Psoas muscle (tissue), 8 donors: Measurements from ENCODE around the gene SSBP3. TPM values are rescaled to one million over a fixed set of nuclear protein-coding genes. Genes with fewer than 3 reads are reported as not detected.
A peak's percentile ranks its signal among the peaks of the same experiment; 100 is the strongest.
"Not testable (repeated sequence)": the region's sequence is repeated elsewhere in the genome, so short reads cannot be mapped to it uniquely, and the experiment has no call there.

ENCODE experiments used
- ATAC-seq, 4 donors: fragments of 200-7000 bp; cut with Tn5 transposase; one replicate each; pipeline ENCODE4 v1.9.1; 2020; ENCODE audit warnings: moderate library complexity in 3 of 4, mild to moderate bottlenecking in 2 of 4
- DNase-seq, 2 donors: peaks; one replicate each; pipeline ENCODE4 v3.0.0-alpha.2; 2020
- H3K27ac ChIP-seq: fragments of 200-600 bp; one replicate; pipeline ENCODE4 v1.8.0; 2022
- H3K27me3 ChIP-seq, 3 donors: fragments of 200-600 bp in 1 of 3; one replicate each; pipeline versions ENCODE4 v1.6.1 to v1.8.0; 2013 to 2022; ENCODE audit warnings: low read length in 2 of 3, mild to moderate bottlenecking in 2 of 3, moderate library complexity in 1 of 3; ENCODE audit not compliant: insufficient read depth in 3 of 3
- H3K36me3 ChIP-seq, 2 donors: fragments of 200-600 bp in 1 of 2; one replicate each; pipeline versions ENCODE4 v1.6.1 to v1.8.0; 2013 to 2022; ENCODE audit warnings: low read depth in 1 of 2, mild to moderate bottlenecking in 1 of 2, moderate library complexity in 1 of 2; ENCODE audit not compliant: insufficient read depth in 1 of 2
- H3K4me1 ChIP-seq: fragments of 200-600 bp; one replicate; pipeline ENCODE4 v1.8.0; 2022
- H3K4me3 ChIP-seq: fragments of 200-600 bp; one replicate; pipeline ENCODE4 v1.8.0; 2022; ENCODE audit warnings: mild to moderate bottlenecking
- H3K9me3 ChIP-seq: fragments of 200-600 bp; one replicate; pipeline ENCODE4 v1.8.0; 2022
- CTCF ChIP-seq: fragments of 200-600 bp; IDR thresholded peaks from one replicate; pipeline ENCODE4 v1.8.0; 2022; ENCODE audit warnings: antibody characterized with exemption
- WGBS, 3 donors: extraction: QIAGEN DNeasy Blood & Tissue Kit; methylation state at CpG; one replicate each; pipeline versions ENCODE4 v1.1.6 to v1.1.7; 2013; 5-methylcytosine and 5-hydroxymethylcytosine counted together
- intact Hi-C, 2 donors: fragments of 100-400 bp; cut with DNase I; formaldehyde crosslinking; loops; one replicate each; pipeline versions ENCODE4 v1.11.0 to v1.14.2; 2022
- long read RNA-seq, 2 donors: library from polyadenylated mRNA; unstranded; transcript quantifications; one replicate each; pipeline ENCODE4 v2.0.0, GENCODE V29; 2021
- polyA plus RNA-seq, 3 donors: library from polyadenylated mRNA; stranded (reverse); fragments of 200-250 nt; gene quantifications; one replicate each; pipeline ENCODE4 v1.2.3, GENCODE V29; 2013
- total RNA-seq, 4 donors: library from RNA; stranded (reverse); fragmentation: NEBNext Ultra II Directional in 2 of 4; extraction: Animal tissue kit (Norgen Biotek cat#: 25700) in 2 of 4; gene quantifications; one replicate each; pipeline versions ENCODE4 v1.2.1 to v1.2.4, GENCODE V29; 2021 to 2023
- donor health status: healthy with polysubstance abuse.
- donor health status: DM: no; HTN: no; CAD: no; lungs with moderate emphysema.
- donor health status: Bipolar disorder and iron deficiency.
- donor health status: healthy.
- donor health status: DM: yes; HTN: yes; CAD: no.
- donor health status: DM: no; HTN: no; CAD: no.
- donor health status: DM: no; HTN: no; CAD: no.
- donor health status: DM: yes; HTN: yes; CAD: no.

The SSBP3 gene
- total RNA-seq (10 to 100 TPM; 13.8 to 24.2 (median 22.0) TPM), polyA plus RNA-seq (10 to 100 TPM in 2 of 3 donors, 1 to 10 TPM in 1; 7.9 to 22.6 (median 12.5) TPM)
- long read RNA-seq, donor 1, partial matches to known transcripts = 0 of 1 reads
- long read RNA-seq, donor 1, other reads (novel, unspliced or antisense) = 0 of 1 reads
- long read RNA-seq, donor 2, partial matches to known transcripts = 2 of 3 reads
- long read RNA-seq, donor 2, other reads (novel, unspliced or antisense) = 1 of 3 reads

DNA sequence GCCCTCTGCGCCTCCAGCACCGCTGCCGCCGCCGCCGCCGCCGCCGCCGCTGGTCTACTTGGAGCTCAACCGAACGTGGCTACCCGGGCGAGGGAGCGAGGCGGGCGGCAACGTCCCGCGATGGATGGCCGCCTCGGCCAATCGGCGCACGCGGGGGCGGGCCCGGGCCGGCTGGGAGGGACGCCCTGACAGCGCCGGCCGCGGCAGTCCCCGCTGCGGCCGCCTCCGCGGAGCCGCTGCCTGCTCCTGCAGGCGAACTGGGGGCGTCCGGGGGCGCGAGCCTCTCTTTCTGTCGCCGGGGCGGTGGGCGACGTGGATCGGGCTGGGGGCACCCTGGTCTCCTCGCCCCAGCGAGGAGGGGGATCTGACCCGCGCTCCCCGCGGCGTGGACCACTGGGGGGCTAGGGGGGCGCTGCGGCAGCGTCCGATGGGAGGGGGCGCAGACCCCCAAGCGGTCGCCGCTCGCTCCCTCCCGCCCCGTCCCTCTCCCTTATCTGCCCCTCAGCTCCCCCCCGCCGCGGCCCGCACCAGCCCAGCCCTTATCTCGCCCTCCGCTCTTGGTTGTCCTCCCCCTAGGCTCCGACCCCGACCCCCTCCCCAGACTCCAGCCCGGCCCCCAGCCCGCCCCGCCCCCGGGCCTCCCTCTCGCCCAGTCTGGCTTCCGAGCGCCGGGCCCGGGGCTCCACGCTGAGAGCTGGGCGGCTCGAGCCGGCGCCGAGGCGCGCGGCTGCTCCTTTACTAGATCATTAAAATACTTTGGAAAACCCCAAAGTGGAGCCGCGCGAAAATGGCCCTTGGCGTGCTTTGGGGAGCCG, at the start of gene SSBP3:
Gene SSBP3, minus strand, starts transcription at position 56 of the 815 bp plus-strand sequence.
- DNase-seq = peak; percentile 93 to 96
- WGBS, 3 donors = 0 to 1% (median 0%) methylated on average over 43 to 100 of the region's 100 CpGs
- intact Hi-C loops = loop anchor here (5.0 kb wide), 1 partner anchor 284 kb away; no protein-coding TSS in a partner anchor

GRCh38 chr1:54453509-54453908, 47.3 kb upstream of the SSBP3 start:
- no peak for ATAC-seq
- intact Hi-C loops = no loop called here

More for the DNA sequence above, at the start of gene SSBP3:
- no peaks in the 10 kb centered on the region for H3K27me3 ChIP-seq
- H3K9me3 ChIP-seq = no peaks in the 10 kb centered on the region
- H3K4me1 ChIP-seq = peaks cover 54% of the 10 kb centered on the region
- ATAC-seq = peak; percentile 84 to 88 (median 86)
- TF ChIP-seq CTCF = no peak
- peak within 1 kb of the TSS; percentile 89 for H3K27ac ChIP-seq
- peak within 1 kb of the TSS; percentile 91 for H3K4me3 ChIP-seq
- H3K36me3 ChIP-seq = no peaks in the 10 kb centered on the region

GRCh38 chr1:54453022-54453421, 46.8 kb upstream of the SSBP3 start:
- no peaks in the 10 kb centered on the region for H3K9me3 ChIP-seq
- intact Hi-C loops = no loop called here
- no peak overlapping the region for H3K4me3 ChIP-seq
- no peaks in the 10 kb centered on the region for H3K27me3 ChIP-seq
- ATAC-seq (no peak), DNase-seq (peak in 1 of 2 donors; percentile 2)
- TF ChIP-seq CTCF = no peak
- H3K27ac ChIP-seq = no peak overlapping the region
- no peaks in the 10 kb centered on the region for H3K4me1 ChIP-seq
- 70 to 71% (median 71%) methylated on average over 3 of the region's 3 CpGs for WGBS, 3 donors
- H3K36me3 ChIP-seq = no peaks in the 10 kb centered on the region

More at GRCh38 chr1:54453509-54453908, 47.3 kb upstream of the SSBP3 start:
- 75 to 85% (median 82%) methylated on average over 2 of the region's 2 CpGs for WGBS, 3 donors
- TF ChIP-seq CTCF = no peak
- H3K36me3 ChIP-seq = no peaks in the 10 kb centered on the region
- no peak for DNase-seq
- H3K27ac ChIP-seq = no peak overlapping the region
- H3K9me3 ChIP-seq = no peaks in the 10 kb centered on the region
- no peak overlapping the region for H3K4me3 ChIP-seq
- no peaks in the 10 kb centered on the region for H3K4me1 ChIP-seq
- no peaks in the 10 kb centered on the region for H3K27me3 ChIP-seq

DNA sequence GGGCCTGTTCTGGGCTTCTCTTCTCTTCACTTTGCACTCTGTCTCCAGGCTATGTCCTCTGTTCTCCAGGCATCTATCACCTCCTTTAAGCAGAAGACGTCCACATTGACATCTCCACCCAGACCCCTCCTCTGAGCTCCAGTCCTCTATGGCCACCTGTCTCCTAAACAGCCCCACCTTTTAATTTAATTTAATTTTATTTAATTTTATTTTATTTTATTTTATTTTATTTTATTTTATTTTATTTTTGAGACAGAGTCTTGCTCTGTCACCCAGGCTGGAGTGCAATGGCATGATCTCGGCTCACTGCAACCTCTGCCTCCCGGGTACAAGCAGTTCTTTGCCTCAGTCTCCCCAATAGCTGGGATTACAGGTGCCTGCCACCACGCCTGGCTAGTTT, 43.2 kb upstream of the SSBP3 start:
- DNase-seq = peak in 1 of 2 donors; percentile 10
- ATAC-seq, H3K27me3 ChIP-seq, H3K4me1 ChIP-seq, H3K36me3 ChIP-seq, H3K27ac ChIP-seq, H3K4me3 ChIP-seq, intact Hi-C loops, H3K9me3 ChIP-seq: not testable (repeated sequence)
- WGBS, 3 donors = 83 to 95% (median 95%) methylated on average over 4 of the region's 4 CpGs

- WGBS, 3 donors = 77 to 96% (median 80%) methylated on average over 8 of the region's 8 CpGs
- H3K27ac ChIP-seq, H3K4me3 ChIP-seq, H3K4me1 ChIP-seq, H3K27me3 ChIP-seq, DNase-seq, H3K9me3 ChIP-seq, ATAC-seq, intact Hi-C loops, H3K36me3 ChIP-seq: not testable (repeated sequence)
These were observed 42.6 kb upstream of the SSBP3 start for GRCh38 chr1:54448801-54449200.

DNA sequence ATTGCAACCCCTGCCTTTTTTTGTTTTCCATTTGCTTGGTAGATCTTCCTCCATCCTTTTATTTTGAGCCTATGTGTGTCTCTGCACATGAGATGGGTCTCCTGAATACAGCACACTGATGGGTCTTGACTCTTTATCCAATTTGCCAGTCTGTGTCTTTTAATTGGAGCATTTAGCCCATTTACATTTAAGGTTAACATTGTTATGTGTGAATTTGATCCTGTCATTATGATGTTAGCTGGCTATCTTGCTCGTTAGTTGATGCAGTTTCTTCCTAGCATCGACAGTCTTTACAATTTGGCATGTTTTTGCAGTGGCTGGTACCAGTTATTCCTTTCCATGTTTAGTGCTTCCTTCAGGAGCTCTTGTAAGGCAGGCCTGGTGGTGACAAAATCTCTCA, 40.9 kb upstream of the SSBP3 start:
- 88 to 94% (median 88%) methylated on average over 2 of the region's 2 CpGs for WGBS, 3 donors
- H3K27me3 ChIP-seq, H3K27ac ChIP-seq: not testable (repeated sequence)

More for the DNA sequence above, 40.9 kb upstream of the SSBP3 start:
- H3K36me3 ChIP-seq, H3K4me3 ChIP-seq, intact Hi-C loops, H3K9me3 ChIP-seq, ATAC-seq, H3K4me1 ChIP-seq, DNase-seq: not testable (repeated sequence)
